ENCODE results near the gene METTL26. TPM values are rescaled to one million over a fixed set of nuclear protein-coding genes. Genes with fewer than 3 reads are reported as not detected.

The METTL26 gene
- total and polyA plus RNA-seq, 2 of the 4 experiments (the other 2 are of a cell fraction): 46.8 to 128 TPM

DNA sequence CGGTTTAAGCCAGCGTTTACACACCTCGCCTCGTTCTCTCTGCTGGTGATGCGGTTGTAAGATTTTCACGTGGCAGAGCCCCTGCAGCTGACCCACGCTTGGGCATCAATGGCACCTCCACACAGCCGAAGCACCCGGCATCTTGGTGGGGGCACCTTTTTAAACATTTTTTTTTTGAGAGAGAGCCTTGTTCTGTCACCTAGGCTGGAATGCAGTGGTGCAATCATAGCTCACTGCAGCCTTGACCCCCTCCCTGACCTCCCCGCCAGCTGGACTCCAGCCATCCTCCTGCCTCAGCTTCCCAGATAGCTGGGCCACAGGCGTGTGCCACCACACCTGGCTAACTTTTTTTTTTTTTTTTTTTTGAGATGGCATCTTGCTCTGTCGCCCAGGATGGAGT lies 17.9 kb upstream of the METTL26 start:
- Histone ChIP-seq H3K23ac (ENCODE audit: low read depth, low read length) (no peak overlapping the region), H2BK15ac (ENCODE audit: low read depth, low read length) (no peak overlapping the region), H4K91ac (ENCODE audit: insufficient read depth, low read depth, low read length) (no peak overlapping the region), H3K27ac (ENCODE audit: insufficient read depth, low read length) (no peak overlapping the region), H3K9me1 (ENCODE audit: insufficient read depth, low read length) (peaks cover 7% of the 10 kb centered on the region; the same call in 1 of the 2 replicates), H3K9ac (ENCODE audit: low read depth, low read length) (no peak overlapping the region), H3K4me2 (ENCODE audit: low read depth, low read length) (no peak overlapping the region), H3K27me3 (ENCODE audit: control insufficient read depth, insufficient read depth, low read length) (no peaks in the 10 kb centered on the region), H2AFZ (replicated peaks; ENCODE audit: low read length, poor library complexity) (no peak overlapping the region), H3K9me3 (ENCODE audit: control insufficient read depth, insufficient read depth, low read length) (no peaks in the 10 kb centered on the region), H3K18ac (ENCODE audit: low read depth, low read length) (no peak overlapping the region), H3K56ac (ENCODE audit: extremely low read depth, insufficient read depth, low read length) (no peak overlapping the region), H4K20me1 (ENCODE audit: insufficient read depth, low read length) (no peaks in the 10 kb centered on the region), H3K4ac (ENCODE audit: low read depth, low read length) (no peak overlapping the region), H3K36me3 (ENCODE audit: control insufficient read depth, insufficient read depth, low read length) (peaks cover 4% of the 10 kb centered on the region; the same call in 1 of the 2 replicates), H3K4me3 (ENCODE audit: insufficient read depth, low read depth, low read length) (no peak overlapping the region), H2BK20ac (ENCODE audit: low read depth, low read length) (no peak overlapping the region), H2AK5ac (ENCODE audit: low read depth, low read length) (no peak overlapping the region), H3K4me1 (ENCODE audit: control insufficient read depth, insufficient read depth, low read length) (peaks cover 5% of the 10 kb centered on the region), H4K5ac (ENCODE audit: low read depth, low read length) (no peak overlapping the region), H2BK120ac (ENCODE audit: low read depth, low read length) (no peak overlapping the region), H2AK9ac (replicated peaks; ENCODE audit: low read depth, low read length, poor library complexity) (no peak overlapping the region), H2BK5ac (ENCODE audit: low read depth, low read length, poor library complexity, severe bottlenecking) (no peak overlapping the region), H3K14ac (replicated peaks; ENCODE audit: low read depth, low read length) (no peak overlapping the region), H4K8ac (ENCODE audit: low read depth in 2 of 2, low read length in 2 of 2) (no peak overlapping the region), H3K79me1 (ENCODE audit: low read depth in 1 of 2, low read length in 2 of 2) (peaks cover 4 to 11% of the 10 kb centered on the region in 2 experiments; a peak in 2 of 4 replicates)
- BruUV-seq (replicated peaks): no TSS peak
- intact Hi-C loops (cut with micrococcal nuclease) (no loop called here), in situ Hi-C loops (cut with MboI; ENCODE audit: low sequenced_read_pairs) (no loop called here), dilution Hi-C loops (cut with HindIII; ENCODE audit: low sequenced_read_pairs, unreplicated experiment) (no loop called here)
- ATAC-seq (ENCODE audit: low read depth) (no peak), DNase-seq (no peak)
- CTCF ChIA-PET: no interaction called here
- WGBS, 2 experiments (ENCODE audit: extremely low coverage in 2 of 2, insufficient read length in 1 of 2): 87% methylated on average over 9 of the region's 12 CpGs; no CpG with 5 or more reads in 1 of the 2 experiments
- TF ChIP-seq BHLHE40 (IDR thresholded peaks at IDR 0.05; ENCODE audit: low read depth, low read length) (no peak), MXI1 (IDR thresholded peaks at IDR 0.05; ENCODE audit: borderline replicate concordance, low read depth, low read length) (no peak)
- POLR2A ChIA-PET (ENCODE audit: unreplicated experiment): interaction anchor here (0.6 kb wide), 1 partner anchor 204 kb away, joined by 3 read pairs; no protein-coding TSS in a partner anchor

All from IMR-90 (cell line).